Skin epidermis (tissue), 12 donors: ENCODE data around the gene EEF1AKMT3.
"Not testable (repeated sequence)": the region's sequence is repeated elsewhere in the genome, so short reads cannot be mapped to it uniquely, and the experiment has no call there.

Experiments
- H3K27ac ChIP-seq, 21 experiments: fragments of 200-600 bp; sonication (generic) in 11 of 21; one replicate each; pipeline ENCODE4 v1.5.0; 2020; ENCODE audit warnings: mild to moderate bottlenecking in 3 of 21, inconsistent platforms in 2 of 21, moderate library complexity in 2 of 21
- H3K4me3 ChIP-seq, 7 experiments: fragments of 200-600 bp; sonication (generic) in 2 of 7; one replicate each; pipeline ENCODE4 v1.5.0; 2020; ENCODE audit warnings: inconsistent platforms in 2 of 7, mild to moderate bottlenecking in 2 of 7, moderate library complexity in 1 of 7

EEF1AKMT3 gene

GRCh38 chr12:57808351-57808750 lies 35.9 kb downstream of the EEF1AKMT3 start:
- H3K27ac ChIP-seq, result no peak overlapping the region
- no peak overlapping the region for H3K4me3 ChIP-seq

- Histone ChIP-seq H3K27ac (no peak overlapping the region), H3K4me3 (no peak overlapping the region)
Observed at GRCh38 chr12:57809425-57809824, 37.0 kb downstream of the EEF1AKMT3 start.

GRCh38 chr12:57810450-57810849 lies 38.0 kb downstream of the EEF1AKMT3 start:
- Histone ChIP-seq H3K27ac (no peak overlapping the region), H3K4me3 (no peak overlapping the region)

GRCh38 chr12:57811028-57811755 lies 38.8 kb downstream of the EEF1AKMT3 start:
- Histone ChIP-seq H3K27ac (no peak overlapping the region), H3K4me3 (no peak overlapping the region)

GRCh38 chr12:57813111-57813970 lies 40.9 kb downstream of the EEF1AKMT3 start:
- no peak overlapping the region for H3K4me3 ChIP-seq
- H3K27ac ChIP-seq, result no peak overlapping the region

GRCh38 chr12:57813971-57814772 lies 41.8 kb downstream of the EEF1AKMT3 start:
- Histone ChIP-seq H3K27ac (no peak overlapping the region), H3K4me3 (no peak overlapping the region)

GRCh38 chr12:57815177-57816000 lies 43.0 kb downstream of the EEF1AKMT3 start:
- peak overlapping the region in 2 of 21 experiments; percentile 17 to 44 for H3K27ac ChIP-seq
- no peak overlapping the region for H3K4me3 ChIP-seq

- H3K27ac ChIP-seq, result peak overlapping the region in 8 of 21 experiments; percentile 8 to 68 (median 38)
Observed at GRCh38 chr12:57816001-57816854, 43.8 kb downstream of the EEF1AKMT3 start.

GRCh38 chr12:57816855-57817151 lies 44.4 kb downstream of the EEF1AKMT3 start:
- Histone ChIP-seq H3K27ac (peak overlapping the region in 10 of 21 experiments; percentile 9 to 72 (median 44)), H3K4me3 (no peak overlapping the region)

More at GRCh38 chr12:57816001-57816854, 43.8 kb downstream of the EEF1AKMT3 start:
- H3K4me3 ChIP-seq, result no peak overlapping the region

- Histone ChIP-seq H3K4me3 (no peak overlapping the region), H3K27ac (peak overlapping the region in 12 of 21 experiments; percentile 9 to 72 (median 37))
Observed at GRCh38 chr12:57817261-57817989, 45.0 kb downstream of the EEF1AKMT3 start.

GRCh38 chr12:57817990-57818331 lies 45.5 kb downstream of the EEF1AKMT3 start:
- H3K4me3 ChIP-seq, result not testable (repeated sequence)
- H3K27ac ChIP-seq, result peak overlapping the region in 6 of 21 experiments; percentile 9 to 72 (median 50)

- H3K27ac ChIP-seq, H3K4me3 ChIP-seq: not testable (repeated sequence)
Observed at GRCh38 chr12:57820119-57820518, 47.7 kb downstream of the EEF1AKMT3 start.

- peak overlapping the region in 1 of 21 experiments; percentile 5 for H3K27ac ChIP-seq
- not testable (repeated sequence) for H3K4me3 ChIP-seq
Observed at GRCh38 chr12:57821015-57821414, 48.6 kb downstream of the EEF1AKMT3 start.

- Histone ChIP-seq H3K4me3 (no peak overlapping the region), H3K27ac (peak overlapping the region in 1 of 21 experiments; percentile 5)
Observed at GRCh38 chr12:57821474-57822214, 49.2 kb downstream of the EEF1AKMT3 start.

GRCh38 chr12:57822392-57823130 lies 50.1 kb downstream of the EEF1AKMT3 start:
- H3K27ac ChIP-seq, result peak overlapping the region in 3 of 21 experiments; percentile 1 to 25 (median 22)
- no peak overlapping the region for H3K4me3 ChIP-seq

GRCh38 chr12:57823131-57823907 lies 50.9 kb downstream of the EEF1AKMT3 start:
- H3K27ac ChIP-seq, result peak overlapping the region in 3 of 21 experiments; percentile 1 to 41 (median 1)

More at GRCh38 chr12:57823131-57823907, 50.9 kb downstream of the EEF1AKMT3 start:
- no peak overlapping the region for H3K4me3 ChIP-seq
